Measurements from ENCODE around the gene RNH1.

DNA sequence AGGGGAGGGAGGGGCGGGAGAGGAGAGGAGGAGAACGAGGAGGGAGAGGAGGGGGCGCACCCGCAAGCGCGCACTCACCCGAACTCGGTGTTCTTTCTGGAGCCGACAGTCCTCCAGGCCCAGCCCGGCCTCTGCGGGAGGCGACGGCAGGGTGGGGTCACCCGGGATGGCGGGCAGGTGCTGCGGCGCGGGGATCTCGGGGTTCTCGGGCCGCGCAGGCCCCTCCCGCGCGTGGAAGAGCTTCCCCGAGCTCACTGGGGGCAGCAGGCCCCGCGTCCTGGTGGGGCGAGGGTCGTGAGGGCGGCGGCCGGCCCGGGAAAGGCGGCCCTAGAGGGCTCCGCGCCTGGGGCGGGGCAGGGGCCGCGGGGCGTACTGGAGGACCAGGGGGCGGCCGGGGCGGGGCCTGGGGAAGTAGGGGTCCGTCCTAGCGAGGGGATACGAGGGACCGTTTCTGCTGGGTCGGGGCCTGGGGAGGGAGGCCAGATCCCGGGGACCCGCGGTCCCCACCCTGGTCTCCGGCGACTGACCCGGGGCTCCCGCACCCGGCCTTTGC, 48.3 kb upstream of the RNH1 start:
- TF ChIP-seq CTCF (conservative IDR thresholded peaks at IDR 0.05; ENCODE audit: low read length) (no peak), EZH2phosphoT487 (IDR thresholded peaks at IDR 0.05; ENCODE audit: borderline replicate concordance) (no peak)
